Activated T-helper 17 cell treated with anti-CD3 and anti-CD28 coated beads, Interleukin-2, amount 50 U/mL, for 72 hours (primary cell): Measurements from ENCODE around the gene DZIP1. TPM values are rescaled to one million over a fixed set of nuclear protein-coding genes. Genes with fewer than 3 reads are reported as not detected.

ENCODE experiments used
- ATAC-seq: fragments of 150-1000 bp; cut with Tn5 transposase; replicated peaks from 2 replicates; pipeline ENCODE4 v1.10.0; 2021; ENCODE audit warnings: mild to moderate bottlenecking, moderate library complexity
- H3K27ac Mint-ChIP-seq: one replicate; pipeline ENCODE4 v1.8.0; 2022; ENCODE audit warnings: mixed read lengths
- H3K27me3 Mint-ChIP-seq: one replicate; pipeline ENCODE4 v1.8.0; 2022; ENCODE audit warnings: mixed read lengths
- H3K36me3 Mint-ChIP-seq: one replicate; pipeline ENCODE4 v1.8.0; 2022; ENCODE audit warnings: low read depth, mild to moderate bottlenecking, mixed read lengths
- H3K4me1 Mint-ChIP-seq: one replicate; pipeline ENCODE4 v1.8.0; 2022; ENCODE audit warnings: mixed read lengths
- H3K4me3 Mint-ChIP-seq: one replicate; pipeline ENCODE4 v1.8.0; 2022; ENCODE audit warnings: mild to moderate bottlenecking, mixed read lengths
- H3K9me3 Mint-ChIP-seq: one replicate; pipeline ENCODE4 v1.8.0; 2022; ENCODE audit warnings: mixed read lengths
- total RNA-seq, 2 donors: library from RNA; stranded (reverse); gene quantifications; one replicate each; pipeline ENCODE4 v1.2.3, GENCODE V29; 2022

The DZIP1 gene
- total RNA-seq, 2 donors from 2014 or later, result not detected

GRCh38 chr13:95628488-95628887 lies 16.0 kb downstream of the DZIP1 start:
- Mint-ChIP-seq H3K4me1 (no peaks in the 10 kb centered on the region), H3K4me3 (no peak overlapping the region), H3K36me3 (no peaks in the 10 kb centered on the region), H3K9me3 (no peaks in the 10 kb centered on the region), H3K27ac (no peak overlapping the region), H3K27me3 (peaks cover 26% of the 10 kb centered on the region)
- no peak for ATAC-seq

GRCh38 chr13:95627590-95627989 lies 16.9 kb downstream of the DZIP1 start:
- ATAC-seq, result no peak
- H3K36me3 Mint-ChIP-seq, result no peaks in the 10 kb centered on the region
- peaks cover 25% of the 10 kb centered on the region for H3K27me3 Mint-ChIP-seq
- H3K4me3 Mint-ChIP-seq, result no peak overlapping the region
- H3K27ac Mint-ChIP-seq, result no peak overlapping the region
- no peaks in the 10 kb centered on the region for H3K9me3 Mint-ChIP-seq
- no peaks in the 10 kb centered on the region for H3K4me1 Mint-ChIP-seq

- H3K4me3 Mint-ChIP-seq, result no peak overlapping the region
- no peak for ATAC-seq
- H3K27ac Mint-ChIP-seq, result no peak overlapping the region
- no peaks in the 10 kb centered on the region for H3K9me3 Mint-ChIP-seq
- H3K4me1 Mint-ChIP-seq, result no peaks in the 10 kb centered on the region
- H3K27me3 Mint-ChIP-seq, result peaks cover 16% of the 10 kb centered on the region
- no peaks in the 10 kb centered on the region for H3K36me3 Mint-ChIP-seq
Observed at GRCh38 chr13:95626768-95627167, 17.7 kb downstream of the DZIP1 start.

GRCh38 chr13:95624020-95624419 lies 20.5 kb downstream of the DZIP1 start:
- Mint-ChIP-seq H3K27ac (no peak overlapping the region), H3K4me3 (no peak overlapping the region), H3K9me3 (no peaks in the 10 kb centered on the region), H3K36me3 (no peaks in the 10 kb centered on the region), H3K4me1 (no peaks in the 10 kb centered on the region), H3K27me3 (peaks cover 24% of the 10 kb centered on the region)
- ATAC-seq, result peak; percentile 24

- H3K9me3 Mint-ChIP-seq, result no peaks in the 10 kb centered on the region
- no peaks in the 10 kb centered on the region for H3K36me3 Mint-ChIP-seq
- H3K4me3 Mint-ChIP-seq, result no peak overlapping the region
- H3K27me3 Mint-ChIP-seq, result peaks cover 21% of the 10 kb centered on the region
- no peak overlapping the region for H3K27ac Mint-ChIP-seq
- no peak for ATAC-seq
- H3K4me1 Mint-ChIP-seq, result no peaks in the 10 kb centered on the region
Observed at GRCh38 chr13:95623141-95623540, 21.4 kb downstream of the DZIP1 start.

- Mint-ChIP-seq H3K9me3 (no peaks in the 10 kb centered on the region), H3K27ac (no peak overlapping the region), H3K4me3 (no peak overlapping the region), H3K27me3 (peaks cover 24% of the 10 kb centered on the region), H3K4me1 (no peaks in the 10 kb centered on the region), H3K36me3 (no peaks in the 10 kb centered on the region)
- ATAC-seq, result no peak
Observed at GRCh38 chr13:95620825-95621498, 23.5 kb downstream of the DZIP1 start.

GRCh38 chr13:95620030-95620824 lies 24.3 kb downstream of the DZIP1 start:
- no peak overlapping the region for H3K27ac Mint-ChIP-seq
- H3K4me3 Mint-ChIP-seq, result no peak overlapping the region
- peaks cover 24% of the 10 kb centered on the region for H3K27me3 Mint-ChIP-seq
- H3K4me1 Mint-ChIP-seq, result no peaks in the 10 kb centered on the region
- no peaks in the 10 kb centered on the region for H3K9me3 Mint-ChIP-seq
- no peak for ATAC-seq
- H3K36me3 Mint-ChIP-seq, result no peaks in the 10 kb centered on the region

GRCh38 chr13:95615539-95615938 lies 29.0 kb downstream of the DZIP1 start:
- peaks cover 19% of the 10 kb centered on the region for H3K27me3 Mint-ChIP-seq
- no peak overlapping the region for H3K4me3 Mint-ChIP-seq
- ATAC-seq, result no peak
- no peak overlapping the region for H3K27ac Mint-ChIP-seq
- no peaks in the 10 kb centered on the region for H3K9me3 Mint-ChIP-seq
- H3K4me1 Mint-ChIP-seq, result no peaks in the 10 kb centered on the region
- H3K36me3 Mint-ChIP-seq, result no peaks in the 10 kb centered on the region

GRCh38 chr13:95614641-95615245 lies 29.8 kb downstream of the DZIP1 start:
- Mint-ChIP-seq H3K27ac (no peak overlapping the region), H3K36me3 (no peaks in the 10 kb centered on the region), H3K27me3 (peaks cover 16% of the 10 kb centered on the region), H3K4me1 (no peaks in the 10 kb centered on the region), H3K4me3 (no peak overlapping the region), H3K9me3 (no peaks in the 10 kb centered on the region)
- ATAC-seq, result no peak

- ATAC-seq, result no peak
- H3K27ac Mint-ChIP-seq, result no peak overlapping the region
- no peaks in the 10 kb centered on the region for H3K4me1 Mint-ChIP-seq
- no peak overlapping the region for H3K4me3 Mint-ChIP-seq
- H3K27me3 Mint-ChIP-seq, result peaks cover 26% of the 10 kb centered on the region
- H3K9me3 Mint-ChIP-seq, result no peaks in the 10 kb centered on the region
- H3K36me3 Mint-ChIP-seq, result no peaks in the 10 kb centered on the region
Observed at GRCh38 chr13:95608640-95609323, 35.7 kb downstream of the DZIP1 start.

GRCh38 chr13:95607366-95607765 lies 37.1 kb downstream of the DZIP1 start:
- no peak for ATAC-seq
- Mint-ChIP-seq H3K4me1 (no peaks in the 10 kb centered on the region), H3K27me3 (peaks cover 25% of the 10 kb centered on the region), H3K4me3 (no peak overlapping the region), H3K27ac (no peak overlapping the region), H3K36me3 (no peaks in the 10 kb centered on the region), H3K9me3 (no peaks in the 10 kb centered on the region)

- no peaks in the 10 kb centered on the region for H3K36me3 Mint-ChIP-seq
- H3K4me3 Mint-ChIP-seq, result no peak overlapping the region
- peaks cover 30% of the 10 kb centered on the region for H3K27me3 Mint-ChIP-seq
- H3K4me1 Mint-ChIP-seq, result no peaks in the 10 kb centered on the region
- H3K27ac Mint-ChIP-seq, result no peak overlapping the region
- no peaks in the 10 kb centered on the region for H3K9me3 Mint-ChIP-seq
- ATAC-seq, result no peak
Observed at GRCh38 chr13:95605448-95606125, 38.9 kb downstream of the DZIP1 start.

GRCh38 chr13:95604556-95604915 lies 40.0 kb downstream of the DZIP1 start:
- Mint-ChIP-seq H3K4me1 (no peaks in the 10 kb centered on the region), H3K36me3 (no peaks in the 10 kb centered on the region), H3K9me3 (no peaks in the 10 kb centered on the region), H3K27ac (no peak overlapping the region), H3K27me3 (peaks cover 32% of the 10 kb centered on the region), H3K4me3 (no peak overlapping the region)
- no peak for ATAC-seq

GRCh38 chr13:95603887-95604555 lies 40.5 kb downstream of the DZIP1 start:
- Mint-ChIP-seq H3K4me3 (no peak overlapping the region), H3K36me3 (no peaks in the 10 kb centered on the region), H3K9me3 (no peaks in the 10 kb centered on the region), H3K4me1 (no peaks in the 10 kb centered on the region), H3K27ac (no peak overlapping the region), H3K27me3 (peaks cover 36% of the 10 kb centered on the region)
- no peak for ATAC-seq
